Mesodermal cell (in vitro differentiated cells): ENCODE measurements around the gene SDC4.

Experiments used
- H3K27ac ChIP-seq: 2 replicates; pipeline ENCODE4 v1.7.0; 2013; ENCODE audit warnings: mild to moderate bottlenecking, low read depth, low read length, moderate library complexity; ENCODE audit not compliant: severe bottlenecking
- H3K36me3 ChIP-seq: 2 replicates; pipeline ENCODE4 v1.7.1; 2013; ENCODE audit warnings: mild to moderate bottlenecking, low read length, moderate library complexity; ENCODE audit not compliant: control insufficient read depth, insufficient read depth
- H3K4me1 ChIP-seq: one replicate; pipeline ENCODE4 v1.7.1; 2013; ENCODE audit warnings: mild to moderate bottlenecking, low read length; ENCODE audit not compliant: insufficient read depth, control insufficient read depth, poor library complexity, severe bottlenecking
- H3K4me3 ChIP-seq: 2 replicates; pipeline ENCODE4 v1.7.0; 2013; ENCODE audit warnings: low read length, control low read depth, mild to moderate bottlenecking; ENCODE audit not compliant: insufficient read depth, poor library complexity, severe bottlenecking; ENCODE audit errors: extremely low read depth
- H3K9me3 ChIP-seq: 2 replicates; pipeline ENCODE4 v1.7.1; 2013; ENCODE audit warnings: mild to moderate bottlenecking, low read length, moderate library complexity; ENCODE audit not compliant: control insufficient read depth
- WGBS, 2 experiments: methylation state at CpG; one replicate each; pipeline ENCODE4 v1.1.5; 2013; ENCODE audit warnings: missing lambda C conversion rate in 2 of 2; ENCODE audit not compliant: insufficient coverage in 2 of 2; 5-methylcytosine and 5-hydroxymethylcytosine counted together

SDC4 gene

DNA sequence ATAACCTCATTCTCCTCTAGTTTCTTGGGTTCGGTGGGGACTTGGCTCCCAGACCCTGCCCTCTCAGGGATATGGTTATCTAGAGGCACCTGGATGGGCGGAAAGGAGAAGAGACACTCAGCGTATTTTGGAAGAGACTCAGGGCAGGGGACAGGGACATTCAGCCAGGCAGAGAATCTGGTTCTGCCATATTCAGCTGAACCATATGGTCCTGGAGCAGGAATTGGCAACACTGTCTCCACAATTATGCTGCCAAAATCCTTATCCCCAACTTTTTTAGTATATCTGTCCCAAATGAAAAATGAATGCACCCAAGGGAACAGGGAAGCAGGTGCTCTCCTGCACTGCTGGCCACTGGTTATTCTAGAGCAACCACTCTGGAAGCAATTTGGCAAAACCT is 17.7 kb downstream of the SDC4 start:
- 90 to 100% methylated on average over 2 to 3 of the region's 3 CpGs for WGBS, 2 experiments
- no peak overlapping the region for H3K4me3 ChIP-seq
- H3K36me3 ChIP-seq: peaks cover 96% of the 10 kb centered on the region
- no peak overlapping the region for H3K27ac ChIP-seq
- H3K4me1 ChIP-seq: peaks cover 14% of the 10 kb centered on the region
- H3K9me3 ChIP-seq: no peaks in the 10 kb centered on the region

DNA sequence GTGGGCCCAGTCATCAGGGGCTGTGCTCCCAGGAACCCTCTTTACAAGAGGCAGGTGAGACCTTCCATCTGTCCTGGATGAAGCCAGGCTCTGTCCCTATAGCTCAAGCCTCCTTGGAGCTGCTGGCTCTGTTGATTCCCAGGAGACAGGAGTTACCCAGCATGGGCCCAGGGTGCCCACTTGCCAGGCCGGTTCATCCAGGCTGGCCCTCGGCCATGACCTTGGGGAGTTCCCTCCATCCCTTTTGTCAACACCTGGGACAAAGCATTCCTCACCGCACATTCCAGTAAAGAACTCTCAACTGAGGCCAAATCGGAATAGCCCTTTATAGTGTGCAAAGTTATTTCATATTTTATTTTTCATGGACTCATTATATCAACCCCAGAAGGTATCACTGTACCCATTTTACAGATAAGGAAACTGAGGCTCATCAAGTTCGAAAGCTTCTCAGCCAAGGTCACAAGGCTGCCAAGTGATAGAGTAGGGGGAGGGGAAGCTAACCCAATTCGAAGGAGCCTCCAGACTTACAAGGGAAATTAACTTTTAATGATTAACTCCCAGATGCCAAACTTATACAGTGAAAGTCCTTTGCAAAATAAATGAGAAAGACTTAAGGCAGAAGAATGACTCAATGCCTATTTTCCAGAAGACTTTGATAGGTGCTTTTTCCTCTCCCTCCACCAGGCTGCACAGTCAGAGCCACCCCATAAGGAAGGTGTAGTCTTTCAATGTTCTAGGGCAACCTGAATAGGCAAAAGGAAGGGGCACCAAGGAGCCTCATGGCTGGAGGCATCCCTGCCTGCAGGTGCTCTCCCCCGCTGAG is 18.5 kb downstream of the SDC4 start:
- WGBS, 2 experiments: 93 to 100% methylated on average over 3 of the region's 7 CpGs
- Histone ChIP-seq H3K36me3 (peaks cover 95% of the 10 kb centered on the region), H3K27ac (no peak overlapping the region), H3K9me3 (no peaks in the 10 kb centered on the region), H3K4me1 (peaks cover 12% of the 10 kb centered on the region), H3K4me3 (no peak overlapping the region)

DNA sequence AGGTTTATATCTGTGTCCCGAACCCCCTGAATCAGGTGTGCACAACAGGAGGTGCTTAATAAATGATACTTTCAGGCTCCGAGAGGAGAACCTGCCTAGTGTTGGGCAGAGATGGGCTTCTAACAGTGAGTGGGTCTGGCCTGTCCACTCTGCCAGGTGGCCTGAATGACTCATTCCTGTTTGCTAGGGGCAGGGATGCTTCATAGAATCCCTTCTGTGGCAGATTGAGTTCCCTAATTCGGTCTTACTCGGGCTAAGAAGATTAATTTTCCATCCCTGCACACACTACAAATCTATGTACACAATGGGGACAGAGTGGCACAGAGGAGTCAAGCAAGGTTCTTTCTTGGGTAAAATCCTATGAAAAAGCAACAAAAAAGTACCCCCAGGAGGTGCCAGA is 19.8 kb downstream of the SDC4 start:
- Histone ChIP-seq H3K36me3 (peaks cover 89% of the 10 kb centered on the region), H3K27ac (no peak overlapping the region), H3K4me1 (peaks cover 12% of the 10 kb centered on the region), H3K9me3 (no peaks in the 10 kb centered on the region), H3K4me3 (no peak overlapping the region)
- WGBS, 2 experiments: 93 to 100% methylated on average over 2 of the region's 4 CpGs

DNA sequence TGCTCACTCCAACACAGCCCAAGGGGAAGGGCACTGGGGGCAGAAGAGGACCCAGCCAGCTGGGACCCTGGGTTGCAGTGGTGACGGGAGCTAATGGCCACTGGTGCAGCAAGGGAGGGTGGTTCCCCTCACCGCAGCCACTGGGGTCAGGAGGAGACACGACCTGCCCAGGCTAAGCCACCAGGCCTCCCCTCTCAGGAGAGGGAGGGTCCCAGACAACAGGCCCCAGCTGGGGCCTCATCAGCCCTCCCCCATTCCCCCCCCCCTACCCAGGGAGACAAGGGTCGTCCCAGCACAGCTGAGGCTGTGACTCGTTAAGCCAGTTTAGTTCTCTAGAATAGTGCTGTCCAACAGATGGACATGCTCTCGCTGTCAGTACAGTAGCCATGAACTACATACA is 22.9 kb downstream of the SDC4 start:
- no peak overlapping the region for H3K27ac ChIP-seq

DNA sequence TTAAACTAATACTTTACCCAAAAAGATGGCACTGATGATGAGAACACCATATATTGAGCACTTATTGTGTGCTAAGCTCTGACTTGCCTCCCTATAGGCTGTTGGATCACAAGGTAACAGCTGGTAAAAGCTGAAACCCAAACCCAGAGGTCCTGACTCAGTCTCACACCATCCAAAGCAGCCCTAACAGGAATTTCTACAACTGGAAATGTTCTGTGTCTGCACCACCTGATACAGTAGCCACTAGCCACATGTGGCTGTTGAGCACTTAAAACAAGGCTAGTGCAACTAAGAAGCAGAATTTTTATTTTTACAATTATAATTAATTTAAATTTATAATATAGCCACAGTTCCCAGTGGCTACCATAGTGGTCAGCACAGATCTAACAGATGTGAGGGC is 24.5 kb downstream of the SDC4 start:
- no peak overlapping the region for H3K4me3 ChIP-seq
- H3K27ac ChIP-seq: no peak overlapping the region
- no peaks in the 10 kb centered on the region for H3K9me3 ChIP-seq
- H3K36me3 ChIP-seq: peaks cover 42% of the 10 kb centered on the region
- peaks cover 12% of the 10 kb centered on the region for H3K4me1 ChIP-seq

More for the DNA sequence above, 22.9 kb downstream of the SDC4 start:
- H3K9me3 ChIP-seq: no peaks in the 10 kb centered on the region
- H3K4me3 ChIP-seq: no peak overlapping the region
- H3K36me3 ChIP-seq: peaks cover 58% of the 10 kb centered on the region
- WGBS, 2 experiments: 70 to 76% methylated on average over 4 to 6 of the region's 6 CpGs
- H3K4me1 ChIP-seq: peaks cover 12% of the 10 kb centered on the region

DNA sequence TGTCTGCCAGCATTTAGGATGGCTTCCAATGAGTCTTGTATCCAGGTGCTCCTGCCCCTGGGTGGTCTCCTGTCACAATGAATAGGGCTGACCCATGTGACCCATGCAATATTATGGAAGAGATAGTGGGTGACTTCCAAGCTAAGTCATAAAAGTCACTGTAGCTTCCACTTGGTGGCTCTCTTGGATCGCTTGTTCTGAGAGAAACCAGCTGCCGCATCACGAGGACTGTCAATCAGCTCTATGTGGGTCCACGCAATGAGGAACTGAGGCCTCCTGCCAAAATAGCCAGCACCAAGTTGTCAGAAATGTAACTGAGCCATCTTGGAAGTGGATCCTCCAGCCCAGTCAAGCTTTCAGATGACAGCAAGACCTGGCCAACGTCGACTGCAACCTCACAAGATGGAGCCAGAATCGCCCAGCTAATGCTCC is 25.3 kb downstream of the SDC4 start:
- H3K36me3 ChIP-seq: peaks cover 34% of the 10 kb centered on the region
- no peak overlapping the region for H3K27ac ChIP-seq
- 59 to 62% methylated on average over 4 of the region's 7 CpGs for WGBS, 2 experiments
- no peaks in the 10 kb centered on the region for H3K9me3 ChIP-seq
- H3K4me3 ChIP-seq: no peak overlapping the region
- peaks cover 12% of the 10 kb centered on the region for H3K4me1 ChIP-seq

DNA sequence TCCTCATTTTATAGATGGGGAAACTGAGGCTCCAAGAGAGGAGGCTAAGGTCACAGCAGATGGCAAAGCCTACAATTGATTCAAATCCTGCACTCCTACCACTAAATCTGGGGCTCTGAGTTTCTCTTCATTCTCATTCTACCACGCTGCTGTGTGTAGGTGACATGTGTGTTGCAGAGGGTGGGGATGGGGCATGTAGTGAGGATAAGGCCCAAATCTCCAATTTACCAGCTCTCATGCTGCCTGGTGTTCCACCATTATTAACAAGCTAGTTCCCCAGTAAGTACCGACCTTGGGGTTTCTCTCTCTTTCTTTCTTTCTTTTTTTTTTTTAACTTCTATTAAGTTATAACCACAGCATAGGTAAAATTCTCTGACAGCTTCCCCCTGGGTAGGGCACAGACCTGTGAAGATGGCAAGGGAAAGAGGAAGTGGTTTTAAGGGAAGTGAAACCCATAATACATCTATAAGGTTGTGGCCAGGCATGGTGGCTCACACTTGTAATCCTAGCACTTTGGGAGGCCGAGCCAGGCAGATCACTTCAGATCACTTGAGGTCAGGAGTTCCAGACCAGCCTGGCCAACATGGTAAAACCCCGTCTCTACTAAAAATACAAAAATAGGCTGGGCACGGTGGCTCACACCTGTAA is 27.2 kb downstream of the SDC4 start:
- Histone ChIP-seq H3K36me3 (peaks cover 16% of the 10 kb centered on the region), H3K4me1 (peaks cover 7% of the 10 kb centered on the region), H3K27ac (no peak overlapping the region), H3K9me3 (no peaks in the 10 kb centered on the region), H3K4me3 (no peak overlapping the region)
- 67% methylated on average over 3 of the region's 5 CpGs for WGBS, 2 experiments

DNA sequence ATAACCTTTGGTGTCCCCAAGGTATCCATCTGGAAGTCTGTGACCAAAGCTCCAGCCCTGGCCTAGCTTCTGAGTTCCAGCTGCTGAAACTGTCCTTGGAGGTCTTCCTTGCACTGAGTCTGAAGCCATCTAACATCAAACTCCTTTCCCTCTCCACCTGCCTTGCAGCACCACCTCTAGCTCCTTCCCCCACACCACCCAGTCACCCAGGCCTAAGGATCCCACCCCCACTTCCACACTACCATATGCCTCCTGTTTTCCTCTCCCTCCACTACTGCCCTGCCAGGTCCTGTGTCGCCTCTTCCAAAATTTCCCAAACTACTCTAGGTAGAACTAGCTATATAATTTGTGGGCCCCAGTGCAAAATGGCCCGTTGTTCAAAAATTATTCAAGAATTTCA is 29.3 kb downstream of the SDC4 start:
- Histone ChIP-seq H3K36me3 (no peaks in the 10 kb centered on the region), H3K4me1 (no peaks in the 10 kb centered on the region), H3K27ac (no peak overlapping the region), H3K4me3 (no peak overlapping the region), H3K9me3 (no peaks in the 10 kb centered on the region)
- WGBS, 2 experiments: 86 to 100% methylated on average over 1 of the region's 2 CpGs

DNA sequence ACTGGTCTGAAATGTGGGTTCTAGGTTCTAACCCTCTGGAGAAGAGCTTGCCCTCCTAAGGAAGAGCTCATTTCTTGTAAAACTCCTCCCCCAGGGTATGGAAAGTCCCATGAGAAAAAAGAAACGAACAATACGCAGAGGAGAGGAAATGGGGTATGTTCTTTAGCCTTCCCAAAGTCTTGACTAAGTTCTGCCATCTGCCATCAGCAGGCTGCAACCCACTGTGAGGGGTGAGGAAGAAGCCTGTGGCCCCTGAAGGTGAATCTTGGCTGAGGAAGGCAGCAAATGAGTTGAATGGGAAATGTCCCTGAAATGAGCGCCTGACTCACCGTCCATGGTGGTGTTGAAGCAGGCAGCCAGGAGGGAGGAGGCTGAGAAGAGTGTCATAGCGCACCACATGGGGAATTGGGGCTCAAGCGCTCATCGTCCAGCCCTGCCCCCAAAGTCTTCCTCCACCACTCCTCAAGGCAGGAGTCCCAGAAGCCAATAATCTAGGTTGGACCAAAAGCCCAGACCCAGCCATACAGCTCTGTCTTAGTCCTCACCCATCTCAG is 29.8 kb downstream of the SDC4 start:
- Histone ChIP-seq H3K4me3 (no peak overlapping the region), H3K9me3 (no peaks in the 10 kb centered on the region), H3K27ac (no peak overlapping the region), H3K36me3 (no peaks in the 10 kb centered on the region), H3K4me1 (no peaks in the 10 kb centered on the region)
- 82 to 83% methylated on average over 3 to 4 of the region's 7 CpGs for WGBS, 2 experiments

DNA sequence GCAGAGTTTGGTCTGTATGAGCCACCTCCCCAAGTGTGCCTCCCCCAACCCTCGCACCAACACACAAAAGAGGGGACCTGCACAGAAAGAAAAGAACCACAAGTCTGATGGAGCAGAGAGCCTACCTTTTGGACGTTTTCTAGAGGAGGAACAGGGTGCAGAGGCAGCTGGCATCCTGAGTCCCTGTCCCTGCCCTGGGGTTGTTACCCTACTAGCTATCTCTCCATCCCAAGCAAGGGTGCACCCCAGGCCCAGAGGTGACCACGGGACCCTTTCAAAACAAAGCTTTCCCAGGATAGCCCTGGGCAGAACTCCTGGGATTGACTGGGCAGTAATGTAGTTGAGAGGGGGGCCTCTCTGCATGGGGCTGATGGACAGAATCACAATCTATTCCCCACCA is 30.4 kb downstream of the SDC4 start:
- Histone ChIP-seq H3K9me3 (no peaks in the 10 kb centered on the region), H3K4me1 (no peaks in the 10 kb centered on the region), H3K4me3 (no peak overlapping the region), H3K27ac (no peak overlapping the region), H3K36me3 (no peaks in the 10 kb centered on the region)
- 77% methylated on average over 2 of the region's 3 CpGs; no CpG with 5 or more reads in 1 of the 2 experiments for WGBS, 2 experiments
